ENCODE measurements around the gene WWOX. TPM values are rescaled to one million over a fixed set of nuclear protein-coding genes. Genes with fewer than 3 reads are reported as not detected.

The WWOX gene
- total and polyA plus RNA-seq, 2 experiments from 2014 or later, result 17.0 to 39.8 TPM

- Histone ChIP-seq H3K4me3 (no peak overlapping the region), H3K4me2 (no peak overlapping the region), H4K20me1 (ENCODE audit: insufficient read depth, poor library complexity, severe bottlenecking) (no peaks in the 10 kb centered on the region), H3K9me2 (replicated peaks; ENCODE audit: insufficient read depth) (no peaks in the 10 kb centered on the region), H3K27me3 (no peaks in the 10 kb centered on the region), H3K79me2 (no peaks in the 10 kb centered on the region), H3K4me1 (ENCODE audit: insufficient read depth) (no peaks in the 10 kb centered on the region), H3K27ac (no peak overlapping the region), H2AFZ (no peak overlapping the region), H3K9me3 (ENCODE audit: low read depth) (no peaks in the 10 kb centered on the region), H3K36me3 (replicated peaks; ENCODE audit: insufficient read depth, low read depth) (no peaks in the 10 kb centered on the region)
- WGBS (ENCODE audit: low lambda C conversion rate, missing lambda C conversion rate), result 95% methylated on average over 4 of the region's 4 CpGs
- DNase-seq (ENCODE audit: low spot score), result no peak
- TF ChIP-seq CTCF (IDR thresholded peaks at IDR 0.05; ENCODE audit: poor library complexity) (no peak), EZH2phosphoT487 (IDR thresholded peaks at IDR 0.05; ENCODE audit: low read depth, severe bottlenecking, unreplicated experiment) (no peak), EZH2 (IDR thresholded peaks at IDR 0.05; ENCODE audit: borderline replicate concordance) (no peak)
Observed at GRCh38 chr16:78116946-78117345, 17.5 kb downstream of the WWOX start.

GRCh38 chr16:78117391-78117790, 17.9 kb downstream of the WWOX start:
- TF ChIP-seq CTCF (IDR thresholded peaks at IDR 0.05; ENCODE audit: poor library complexity) (no peak), EZH2phosphoT487 (IDR thresholded peaks at IDR 0.05; ENCODE audit: low read depth, severe bottlenecking, unreplicated experiment) (no peak)
- no peaks in the 10 kb centered on the region for H3K79me2 ChIP-seq
- DNase-seq (ENCODE audit: low spot score), result no peak
- no peak overlapping the region for H3K27ac ChIP-seq
- H3K36me3 ChIP-seq (replicated peaks; ENCODE audit: insufficient read depth, low read depth), result no peaks in the 10 kb centered on the region
- H3K9me2 ChIP-seq (replicated peaks; ENCODE audit: insufficient read depth), result no peaks in the 10 kb centered on the region
- WGBS (ENCODE audit: low lambda C conversion rate, missing lambda C conversion rate), result 96% methylated on average over 5 of the region's 5 CpGs
- H3K9me3 ChIP-seq (ENCODE audit: low read depth), result no peaks in the 10 kb centered on the region
- no peak overlapping the region for H3K4me2 ChIP-seq
- no peaks in the 10 kb centered on the region for H3K4me1 ChIP-seq (ENCODE audit: insufficient read depth)
- no peaks in the 10 kb centered on the region for H4K20me1 ChIP-seq (ENCODE audit: insufficient read depth, poor library complexity, severe bottlenecking)
- no peaks in the 10 kb centered on the region for H3K27me3 ChIP-seq
- H2AFZ ChIP-seq, result no peak overlapping the region
- H3K4me3 ChIP-seq, result no peak overlapping the region

GRCh38 chr16:78118469-78119025, 19.1 kb downstream of the WWOX start:
- Histone ChIP-seq H3K27ac (no peak overlapping the region), H2AFZ (no peak overlapping the region), H4K20me1 (ENCODE audit: insufficient read depth, poor library complexity, severe bottlenecking) (no peaks in the 10 kb centered on the region), H3K79me2 (no peaks in the 10 kb centered on the region), H3K36me3 (replicated peaks; ENCODE audit: insufficient read depth, low read depth) (no peaks in the 10 kb centered on the region), H3K27me3 (no peaks in the 10 kb centered on the region), H3K4me1 (ENCODE audit: insufficient read depth) (no peaks in the 10 kb centered on the region), H3K9me2 (replicated peaks; ENCODE audit: insufficient read depth) (no peaks in the 10 kb centered on the region), H3K9me3 (ENCODE audit: low read depth) (no peaks in the 10 kb centered on the region), H3K4me3 (no peak overlapping the region), H3K4me2 (no peak overlapping the region)
- 59% methylated on average over 4 of the region's 4 CpGs for WGBS (ENCODE audit: low lambda C conversion rate, missing lambda C conversion rate)
- TF ChIP-seq EZH2phosphoT487 (IDR thresholded peaks at IDR 0.05; ENCODE audit: low read depth, severe bottlenecking, unreplicated experiment), result no peak
- no peak for TF ChIP-seq CTCF (IDR thresholded peaks at IDR 0.05; ENCODE audit: poor library complexity)
- TF ChIP-seq EZH2 (IDR thresholded peaks at IDR 0.05; ENCODE audit: borderline replicate concordance), result no peak
- DNase-seq (ENCODE audit: low spot score), result no peak

Data from hepatocyte (in vitro differentiated cells).